Calu3 (cell line): ENCODE results near the gene SRF. TPM values are rescaled to one million over a fixed set of nuclear protein-coding genes. Genes with fewer than 3 reads are reported as not detected.

Source experiments
- BruUV-seq: library from RNA; stranded (reverse); fragments of 400-500 nt; replicated peaks from 2 replicates; lab custom pipeline; 2021; lab: Mats Ljungman, UMichigan
- CTCF ChIA-PET: fragments of 300-600 bp; sonication (Branson Sonifier 250); formaldehyde crosslinking; loops from one replicate; lab custom pipeline; 2022; ENCODE audit warnings: antibody characterized with exemption; lab: Charles Lee
- DNase-seq: peaks from one replicate; pipeline ENCODE4 v3.0.0; 2022
- H3K27ac Mint-ChIP-seq: one replicate; pipeline ENCODE4 v1.8.0; 2022; ENCODE audit warnings: mixed read lengths; ENCODE audit not compliant: unreplicated experiment
- H3K27me3 Mint-ChIP-seq: one replicate; pipeline ENCODE4 v1.8.0; 2022; ENCODE audit warnings: mixed read lengths; ENCODE audit not compliant: unreplicated experiment
- H3K36me3 Mint-ChIP-seq: one replicate; pipeline ENCODE4 v1.8.0; 2022; ENCODE audit warnings: mild to moderate bottlenecking, moderate library complexity, mixed read lengths; ENCODE audit not compliant: insufficient read depth, unreplicated experiment
- H3K4me1 Mint-ChIP-seq: one replicate; pipeline ENCODE4 v1.8.0; 2022; ENCODE audit warnings: mild to moderate bottlenecking, low read depth, mixed read lengths; ENCODE audit not compliant: unreplicated experiment
- H3K4me3 Mint-ChIP-seq: one replicate; pipeline ENCODE4 v1.8.0; 2022; ENCODE audit warnings: mild to moderate bottlenecking, low read depth, moderate library complexity, mixed read lengths; ENCODE audit not compliant: unreplicated experiment
- H3K9me3 Mint-ChIP-seq: one replicate; pipeline ENCODE4 v1.8.0; 2022; ENCODE audit warnings: low read depth, mixed read lengths; ENCODE audit not compliant: unreplicated experiment
- CTCF ChIP-seq: fragments of 200-600 bp; IDR thresholded peaks from one replicate; pipeline ENCODE4 v1.8.0; 2022; ENCODE audit warnings: antibody characterized with exemption; ENCODE audit not compliant: unreplicated experiment
- intact Hi-C: fragments of 100-400 bp; cut with micrococcal nuclease; formaldehyde crosslinking; loops from one replicate; pipeline ENCODE4 v1.10.0; 2022; ENCODE audit not compliant: unreplicated experiment
- total RNA-seq: library from RNA; stranded (reverse); gene quantifications from 2 replicates; pipeline ENCODE4 v1.2.3, GENCODE V29; 2022

Gene SRF
- total RNA-seq, 1 experiment from 2014 or later, result 48.0 TPM

- TF ChIP-seq CTCF, result no peak
- DNase-seq, result no peak
- Mint-ChIP-seq H3K27me3 (no peaks in the 10 kb centered on the region), H3K36me3 (peaks cover 76% of the 10 kb centered on the region), H3K27ac (no peak overlapping the region), H3K4me3 (no peak overlapping the region), H3K4me1 (peaks cover 41% of the 10 kb centered on the region), H3K9me3 (no peaks in the 10 kb centered on the region)
- intact Hi-C loops, result no loop called here
- no TSS peak for BruUV-seq
- CTCF ChIA-PET, result interaction anchor here (0.7 kb wide), 1 partner anchor 720 kb away, joined by 4 read pairs; no protein-coding TSS in a partner anchor
Measured at GRCh38 chr6:43178150-43178549, 7.1 kb downstream of the SRF start.

GRCh38 chr6:43178951-43179830 lies 8.1 kb downstream of the SRF start:
- H3K9me3 Mint-ChIP-seq, result no peaks in the 10 kb centered on the region
- no peak overlapping the region for H3K4me3 Mint-ChIP-seq
- DNase-seq, result no peak
- intact Hi-C loops, result no loop called here
- TF ChIP-seq CTCF, result no peak
- H3K36me3 Mint-ChIP-seq, result peaks cover 67% of the 10 kb centered on the region
- BruUV-seq, result no TSS peak
- no peak overlapping the region for H3K27ac Mint-ChIP-seq
- CTCF ChIA-PET, result no interaction called here
- H3K27me3 Mint-ChIP-seq, result no peaks in the 10 kb centered on the region
- H3K4me1 Mint-ChIP-seq, result peaks cover 41% of the 10 kb centered on the region

GRCh38 chr6:43180058-43180457 lies 9.0 kb downstream of the SRF start:
- no peak overlapping the region for H3K4me3 Mint-ChIP-seq
- intact Hi-C loops, result no loop called here
- H3K36me3 Mint-ChIP-seq, result peaks cover 64% of the 10 kb centered on the region
- H3K4me1 Mint-ChIP-seq, result peaks cover 44% of the 10 kb centered on the region
- H3K27me3 Mint-ChIP-seq, result no peaks in the 10 kb centered on the region
- CTCF ChIA-PET, result no interaction called here
- no peak overlapping the region for H3K27ac Mint-ChIP-seq
- no peak for TF ChIP-seq CTCF
- H3K9me3 Mint-ChIP-seq, result no peaks in the 10 kb centered on the region
- BruUV-seq, result no TSS peak
- no peak for DNase-seq

- peaks cover 41% of the 10 kb centered on the region for H3K4me1 Mint-ChIP-seq
- H3K27ac Mint-ChIP-seq, result peak overlapping the region; percentile 76
- CTCF ChIA-PET, result interaction anchor here (0.6 kb wide), 2 partner anchors 13 to 296 kb away, joined by 4 read pairs; partner anchors contain the start of gene TJAP1
- DNase-seq, result no peak
- intact Hi-C loops, result no loop called here
- no peaks in the 10 kb centered on the region for H3K27me3 Mint-ChIP-seq
- TF ChIP-seq CTCF, result no peak
- BruUV-seq, result no TSS peak
- peaks cover 60% of the 10 kb centered on the region for H3K36me3 Mint-ChIP-seq
- peak overlapping the region; percentile 77 for H3K4me3 Mint-ChIP-seq
- H3K9me3 Mint-ChIP-seq, result no peaks in the 10 kb centered on the region
Measured at GRCh38 chr6:43180985-43181384, 9.9 kb downstream of the SRF start.
